Midbrain (tissue), 1 donor: ENCODE results near the gene LAMA4.
A peak's percentile ranks its signal among the peaks of the same experiment; 100 is the strongest.
"Not testable (repeated sequence)": the region's sequence is repeated elsewhere in the genome, so short reads cannot be mapped to it uniquely, and the experiment has no call there.

Source experiments
- DNase-seq: peaks from one replicate; lab custom pipeline; 2025; lab: John Stamatoyannopoulos, UW

LAMA4 gene

GRCh38 chr6:112215488-112216284, 38.7 kb downstream of the LAMA4 start:
- no peak for DNase-seq

DNA sequence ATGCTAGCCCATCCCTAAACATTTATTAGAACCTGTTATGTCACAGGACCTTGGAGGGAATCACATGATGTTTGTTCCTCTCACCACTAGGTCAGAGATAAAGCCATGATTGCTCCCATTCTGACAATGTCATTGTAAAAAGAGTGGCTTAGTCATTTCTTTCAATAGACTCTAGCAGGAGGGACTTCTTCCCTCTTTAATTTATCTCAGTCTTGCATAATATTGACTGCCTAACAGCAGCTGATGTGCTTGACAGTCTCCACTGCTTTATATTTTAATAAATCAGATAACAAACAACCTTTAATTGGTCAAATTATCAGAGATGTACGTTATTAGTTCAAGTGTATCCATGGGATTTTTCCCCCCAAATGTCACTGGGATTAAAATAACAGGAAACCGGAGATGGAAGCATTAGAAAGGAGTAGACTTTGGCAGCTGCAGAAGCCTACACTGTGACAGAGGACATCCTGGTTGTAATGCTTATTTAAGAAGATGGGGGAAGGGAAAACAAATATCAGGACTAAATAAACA, 39.6 kb downstream of the LAMA4 start:
- no peak for DNase-seq

GRCh38 chr6:112210852-112211251, 43.5 kb downstream of the LAMA4 start:
- no peak for DNase-seq

- peak; percentile 34 for DNase-seq
These were observed 45.2 kb downstream of the LAMA4 start for GRCh38 chr6:112209131-112209530.

DNA sequence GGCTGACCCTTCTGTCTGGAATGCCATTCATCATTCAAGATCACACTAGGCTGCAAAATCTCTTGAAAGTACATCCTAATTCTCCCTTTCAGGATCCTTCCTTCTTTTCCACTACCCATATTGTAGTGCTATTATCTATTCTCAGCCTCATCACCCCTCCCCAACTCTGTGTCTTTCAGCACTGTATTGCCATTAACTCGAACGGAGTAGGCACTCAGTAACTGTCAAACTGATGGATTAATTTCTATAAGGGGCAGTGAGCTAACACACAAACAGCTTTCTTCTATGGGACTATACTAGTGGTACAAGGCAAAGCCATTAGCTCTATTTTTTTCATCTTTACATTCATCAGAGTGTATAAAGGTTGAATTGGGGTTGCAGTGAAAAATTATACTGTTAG, 46.6 kb downstream of the LAMA4 start:
- DNase-seq, result no peak

- DNase-seq, result no peak
These were observed 47.2 kb downstream of the LAMA4 start for GRCh38 chr6:112207131-112207530.

- DNase-seq, result no peak
These were observed 48.3 kb downstream of the LAMA4 start for GRCh38 chr6:112206110-112206458.

GRCh38 chr6:112205427-112206109, 48.8 kb downstream of the LAMA4 start:
- DNase-seq, result no peak

DNA sequence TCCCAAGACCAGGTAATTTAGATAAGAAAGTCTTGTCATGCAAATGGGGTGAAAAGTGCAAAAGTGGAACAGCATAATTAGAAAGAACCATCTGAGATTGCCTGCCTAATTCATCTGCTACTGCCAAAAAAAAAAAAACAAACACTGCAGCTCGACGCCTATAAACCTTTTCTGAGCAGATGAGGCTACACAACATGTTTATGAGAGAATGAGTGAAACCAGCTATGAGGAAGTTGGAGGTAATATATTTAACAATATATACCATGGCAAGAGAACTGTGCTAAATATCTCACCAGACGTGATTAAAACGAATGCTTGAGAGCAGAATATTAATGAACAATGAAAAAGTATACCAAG, 50.0 kb downstream of the LAMA4 start:
- DNase-seq, result no peak

DNA sequence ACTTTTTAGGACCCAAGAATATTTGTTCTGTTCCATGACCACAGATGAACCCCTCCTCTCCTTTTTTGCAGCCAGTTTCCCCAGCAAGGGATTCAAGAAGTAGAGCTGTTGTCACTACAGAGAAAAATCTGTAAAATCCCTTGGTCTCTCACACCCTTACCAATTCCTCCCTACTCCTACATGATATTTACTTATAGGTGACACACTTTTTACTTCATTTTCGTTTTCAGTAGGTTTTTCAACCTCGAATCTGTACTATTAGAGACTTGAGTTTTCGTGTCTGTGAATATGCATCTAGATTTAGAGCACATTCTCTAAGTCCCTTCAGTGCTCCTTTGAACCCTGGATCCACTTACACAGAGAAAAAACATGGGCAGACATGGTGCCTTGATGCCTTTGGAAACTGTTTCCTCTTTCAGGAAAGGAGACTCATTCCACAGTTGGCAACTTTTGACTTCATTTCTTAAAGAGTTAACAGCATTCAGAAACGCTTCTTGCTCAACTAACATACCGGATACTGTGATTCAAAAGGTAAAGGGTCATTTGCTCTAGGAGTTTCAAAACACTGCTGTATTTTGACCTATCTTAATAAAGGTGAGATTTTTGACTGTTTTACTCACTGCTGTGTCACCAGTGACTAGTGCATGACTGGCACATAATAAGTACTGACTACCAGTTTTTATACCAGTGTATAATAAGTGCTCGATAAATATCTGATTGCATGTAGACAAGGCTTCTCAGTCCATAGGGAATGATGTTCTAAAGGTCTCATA, 50.6 kb downstream of the LAMA4 start:
- no peak for DNase-seq

GRCh38 chr6:112202639-112203341, 51.6 kb downstream of the LAMA4 start:
- DNase-seq, result no peak

GRCh38 chr6:112200185-112200914, 54.0 kb downstream of the LAMA4 start:
- DNase-seq, result not testable (repeated sequence)

GRCh38 chr6:112199001-112199403, 55.4 kb downstream of the LAMA4 start:
- DNase-seq, result no peak

DNA sequence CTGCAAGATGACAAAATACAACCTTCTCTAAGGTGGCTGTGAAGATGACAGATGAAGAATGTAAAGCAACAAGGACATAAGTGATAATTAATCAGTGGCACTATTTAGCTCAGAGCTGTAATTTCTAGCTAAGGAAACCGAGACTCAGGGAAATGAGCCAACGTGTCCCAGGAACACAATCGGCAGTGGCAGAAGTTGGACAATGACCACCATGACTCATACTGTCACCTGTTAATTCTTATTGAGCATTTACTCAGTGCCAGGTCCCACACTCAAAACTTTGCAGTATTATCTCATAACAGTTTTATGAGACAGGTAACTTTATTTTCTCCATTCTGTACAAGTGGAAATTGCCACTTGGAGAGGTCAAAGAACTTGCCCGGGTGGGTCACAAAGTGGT, 55.8 kb downstream of the LAMA4 start:
- DNase-seq, result no peak

GRCh38 chr6:112197636-112198035, 56.7 kb downstream of the LAMA4 start:
- DNase-seq, result no peak

GRCh38 chr6:112196306-112196705, 58.1 kb downstream of the LAMA4 start:
- DNase-seq, result no peak

- no peak for DNase-seq
These were observed 59.2 kb downstream of the LAMA4 start for GRCh38 chr6:112195166-112195565.

DNA sequence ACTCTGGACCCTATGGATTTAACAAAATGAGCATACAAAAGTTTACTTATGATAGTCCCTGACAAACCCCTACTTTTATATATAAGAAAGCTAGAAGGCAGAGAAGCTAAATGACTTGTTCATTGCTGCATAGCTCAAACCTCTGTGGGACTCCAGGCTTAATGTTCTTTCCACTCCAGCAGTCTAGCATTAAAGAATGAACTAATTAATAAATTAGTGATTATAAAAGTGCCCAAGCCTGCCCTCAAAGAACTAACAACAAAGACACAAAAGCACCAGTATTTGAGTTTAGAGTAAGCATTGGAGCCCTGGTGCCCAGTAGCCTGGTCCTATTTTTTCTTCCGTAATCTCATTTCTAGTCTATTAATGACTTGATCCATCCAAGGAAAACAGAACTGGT, 59.9 kb downstream of the LAMA4 start:
- DNase-seq, result no peak

GRCh38 chr6:112193535-112194051, 60.8 kb downstream of the LAMA4 start:
- DNase-seq, result no peak

- DNase-seq, result no peak
These were observed 61.2 kb downstream of the LAMA4 start for GRCh38 chr6:112193117-112193516.

DNA sequence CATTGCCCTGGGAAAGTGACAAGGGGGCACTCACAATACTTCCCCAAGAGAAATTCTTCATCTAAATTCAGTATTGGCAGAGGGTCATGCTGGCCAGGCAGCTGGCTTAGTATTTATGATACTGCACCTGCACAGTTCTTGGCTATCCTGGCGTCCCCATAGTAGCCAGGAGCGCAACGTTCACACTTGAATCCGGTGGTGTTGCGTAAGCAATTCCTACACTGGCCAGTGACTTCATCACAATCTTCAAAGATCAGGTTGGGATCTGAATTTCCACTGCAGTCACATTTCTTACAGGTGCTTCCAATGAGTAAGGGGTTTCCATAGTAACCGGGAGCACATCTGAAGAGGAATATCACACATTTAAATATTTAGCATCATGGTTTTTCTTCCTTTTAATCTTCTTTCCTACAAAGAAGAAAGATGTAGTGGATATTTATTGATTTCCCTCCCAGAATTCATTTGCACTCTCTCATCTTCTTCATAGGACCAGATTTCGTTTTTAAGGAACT, 62.8 kb downstream of the LAMA4 start:
- no peak for DNase-seq
